Measurements from ENCODE around the gene TCN2.

The TCN2 gene

DNA sequence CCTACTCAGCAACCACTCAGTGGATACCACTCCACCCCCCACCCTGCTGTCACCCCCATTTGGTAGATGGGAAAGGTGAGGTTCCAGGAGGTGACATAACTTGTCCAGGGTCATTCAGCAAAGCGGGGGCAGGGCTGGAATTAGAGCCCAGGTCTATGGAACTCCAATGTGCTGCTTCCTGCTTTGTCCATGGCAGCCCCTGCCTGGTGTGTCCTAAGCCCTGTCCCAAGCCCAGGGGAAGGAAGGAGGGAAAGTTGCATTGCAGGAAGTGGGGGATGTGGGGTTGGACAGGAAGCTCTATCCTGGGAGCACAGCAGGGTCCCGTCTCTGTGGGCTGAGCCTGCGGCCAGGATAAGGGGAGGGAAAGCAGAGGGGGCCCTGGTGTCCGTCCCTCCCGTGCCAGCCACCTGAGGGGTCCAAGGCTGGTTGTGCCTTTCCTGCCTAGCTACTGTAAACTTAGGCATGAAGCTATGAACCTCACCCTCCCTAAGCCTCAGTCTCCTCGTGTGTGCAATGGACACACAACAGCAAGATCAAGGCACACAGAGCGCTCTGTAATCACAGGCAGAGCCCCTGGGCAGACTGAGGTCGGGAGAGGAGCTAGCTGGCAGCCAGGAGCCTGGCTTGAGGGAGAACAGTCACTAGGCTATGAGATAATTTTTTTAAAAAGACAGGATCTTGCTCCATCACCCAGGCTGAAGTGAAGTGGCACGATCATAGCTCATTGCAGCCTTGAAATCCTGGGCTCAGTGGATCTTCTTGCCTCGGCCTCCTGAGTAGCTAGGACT, 45.4 kb upstream of the TCN2 start:
- peaks cover 4% of the 10 kb centered on the region; the same call in 1 of the 2 replicates for H3K27me3 ChIP-seq (ENCODE audit: insufficient read depth, low read depth)
- no peak overlapping the region for H3K27ac ChIP-seq
- no peaks in the 10 kb centered on the region for H3K79me2 ChIP-seq (ENCODE audit: insufficient read depth, low read depth)
- no peak overlapping the region for H3K4me2 ChIP-seq
- no peak overlapping the region for H3K9ac ChIP-seq
- no peaks in the 10 kb centered on the region for H3K36me3 ChIP-seq (ENCODE audit: insufficient read depth)
- H2AFZ ChIP-seq (ENCODE audit: low read depth) = no peak overlapping the region
- no peaks in the 10 kb centered on the region for H4K20me1 ChIP-seq (ENCODE audit: insufficient read depth)
- no peak overlapping the region for H3K4me3 ChIP-seq (IDR thresholded peaks at IDR 0.05; ENCODE audit: insufficient read depth, low read depth, low read length)
- no peaks in the 10 kb centered on the region for H3K4me1 ChIP-seq (ENCODE audit: low read depth, poor library complexity, severe bottlenecking)
- TF ChIP-seq, protein P1, sequence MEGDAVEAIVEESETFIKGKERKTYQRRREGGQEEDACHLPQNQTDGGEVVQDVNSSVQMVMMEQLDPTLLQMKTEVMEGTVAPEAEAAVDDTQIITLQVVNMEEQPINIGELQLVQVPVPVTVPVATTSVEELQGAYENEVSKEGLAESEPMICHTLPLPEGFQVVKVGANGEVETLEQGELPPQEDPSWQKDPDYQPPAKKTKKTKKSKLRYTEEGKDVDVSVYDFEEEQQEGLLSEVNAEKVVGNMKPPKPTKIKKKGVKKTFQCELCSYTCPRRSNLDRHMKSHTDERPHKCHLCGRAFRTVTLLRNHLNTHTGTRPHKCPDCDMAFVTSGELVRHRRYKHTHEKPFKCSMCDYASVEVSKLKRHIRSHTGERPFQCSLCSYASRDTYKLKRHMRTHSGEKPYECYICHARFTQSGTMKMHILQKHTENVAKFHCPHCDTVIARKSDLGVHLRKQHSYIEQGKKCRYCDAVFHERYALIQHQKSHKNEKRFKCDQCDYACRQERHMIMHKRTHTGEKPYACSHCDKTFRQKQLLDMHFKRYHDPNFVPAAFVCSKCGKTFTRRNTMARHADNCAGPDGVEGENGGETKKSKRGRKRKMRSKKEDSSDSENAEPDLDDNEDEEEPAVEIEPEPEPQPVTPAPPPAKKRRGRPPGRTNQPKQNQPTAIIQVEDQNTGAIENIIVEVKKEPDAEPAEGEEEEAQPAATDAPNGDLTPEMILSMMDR (conservative IDR thresholded peaks at IDR 0.05; ENCODE audit: low read depth, low read length) = no peak

GRCh38 chr22:30562366-30562765, 44.6 kb upstream of the TCN2 start:
- Histone ChIP-seq H3K36me3 (ENCODE audit: insufficient read depth) (no peaks in the 10 kb centered on the region), H3K27ac (no peak overlapping the region), H3K79me2 (ENCODE audit: insufficient read depth, low read depth) (no peaks in the 10 kb centered on the region), H3K4me1 (ENCODE audit: low read depth, poor library complexity, severe bottlenecking) (no peaks in the 10 kb centered on the region), H3K4me3 (IDR thresholded peaks at IDR 0.05; ENCODE audit: insufficient read depth, low read depth, low read length) (no peak overlapping the region), H2AFZ (ENCODE audit: low read depth) (no peak overlapping the region), H3K4me2 (no peak overlapping the region), H3K9ac (no peak overlapping the region), H3K27me3 (ENCODE audit: insufficient read depth, low read depth) (peaks cover 4% of the 10 kb centered on the region; the same call in 1 of the 2 replicates), H4K20me1 (ENCODE audit: insufficient read depth) (no peaks in the 10 kb centered on the region)
- TF ChIP-seq, protein P1 (conservative IDR thresholded peaks at IDR 0.05; ENCODE audit: low read depth, low read length) = no peak

DNA sequence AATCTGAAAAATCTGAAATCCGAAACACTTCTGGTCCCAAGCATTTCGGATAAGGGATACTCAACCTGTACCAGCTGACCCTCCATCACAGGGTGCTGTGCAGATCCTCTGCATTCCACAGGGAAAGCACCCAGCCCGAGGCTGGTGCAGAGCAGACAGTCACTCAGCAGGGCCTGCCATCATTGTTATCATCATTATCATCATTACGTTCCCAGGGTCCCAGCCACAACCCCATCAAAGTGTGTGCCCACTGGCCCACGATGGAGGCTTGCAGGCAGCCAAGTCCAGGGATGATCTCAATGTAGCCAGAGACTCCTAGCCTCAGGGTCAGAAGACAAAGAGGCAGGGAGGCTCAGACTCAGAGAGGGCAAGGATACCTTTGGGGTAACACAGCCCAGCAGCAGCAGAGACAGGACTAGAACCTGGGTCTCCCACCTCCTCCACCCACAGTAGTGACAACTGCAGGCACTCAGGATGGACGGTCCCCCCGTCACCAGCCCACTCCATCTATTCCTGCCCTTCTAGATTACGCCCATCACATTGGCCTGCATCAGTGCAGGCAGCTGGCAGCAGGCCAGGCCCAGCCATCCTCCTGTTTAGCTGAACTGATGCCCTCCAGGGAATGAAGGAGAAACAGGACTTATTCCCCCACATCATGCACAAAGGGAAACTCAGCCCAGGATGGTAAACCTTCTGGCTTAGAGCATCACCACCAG, 42.8 kb upstream of the TCN2 start:
- Histone ChIP-seq H3K9ac (no peak overlapping the region), H4K20me1 (ENCODE audit: insufficient read depth) (no peaks in the 10 kb centered on the region), H3K4me3 (IDR thresholded peaks at IDR 0.05; ENCODE audit: insufficient read depth, low read depth, low read length) (no peak overlapping the region), H3K4me1 (ENCODE audit: low read depth, poor library complexity, severe bottlenecking) (no peaks in the 10 kb centered on the region), H3K4me2 (no peak overlapping the region), H3K36me3 (ENCODE audit: insufficient read depth) (no peaks in the 10 kb centered on the region), H2AFZ (ENCODE audit: low read depth) (no peak overlapping the region), H3K27ac (no peak overlapping the region), H3K79me2 (ENCODE audit: insufficient read depth, low read depth) (no peaks in the 10 kb centered on the region), H3K27me3 (ENCODE audit: insufficient read depth, low read depth) (peaks cover 4% of the 10 kb centered on the region; the same call in 1 of the 2 replicates)
- TF ChIP-seq, protein P1 (conservative IDR thresholded peaks at IDR 0.05; ENCODE audit: low read depth, low read length) = no peak

GRCh38 chr22:30564761-30565119, 42.2 kb upstream of the TCN2 start:
- Histone ChIP-seq H3K27ac (no peak overlapping the region), H3K4me2 (no peak overlapping the region)
- TF ChIP-seq, protein P1 (conservative IDR thresholded peaks at IDR 0.05; ENCODE audit: low read depth, low read length) = no peak

More at GRCh38 chr22:30564761-30565119, 42.2 kb upstream of the TCN2 start:
- Histone ChIP-seq H3K9ac (no peak overlapping the region), H4K20me1 (ENCODE audit: insufficient read depth) (no peaks in the 10 kb centered on the region), H3K79me2 (ENCODE audit: insufficient read depth, low read depth) (no peaks in the 10 kb centered on the region), H3K4me3 (IDR thresholded peaks at IDR 0.05; ENCODE audit: insufficient read depth, low read depth, low read length) (no peak overlapping the region), H2AFZ (ENCODE audit: low read depth) (no peak overlapping the region), H3K4me1 (ENCODE audit: low read depth, poor library complexity, severe bottlenecking) (no peaks in the 10 kb centered on the region), H3K36me3 (ENCODE audit: insufficient read depth) (no peaks in the 10 kb centered on the region), H3K27me3 (ENCODE audit: insufficient read depth, low read depth) (peaks cover 4% of the 10 kb centered on the region; the same call in 1 of the 2 replicates)
